Aorta (tissue), 5 donors: Measurements from ENCODE around the gene RPS23. TPM values are rescaled to one million over a fixed set of nuclear protein-coding genes. Genes with fewer than 3 reads are reported as not detected.

Experiments used
- ATAC-seq: fragments of 200-7000 bp; cut with Tn5 transposase; one replicate; pipeline ENCODE4 v1.9.1; 2022; ENCODE audit warnings: moderate library complexity; ENCODE audit not compliant: low FRiP score
- DNase-seq, 2 donors: peaks; one replicate each; pipeline ENCODE4 v3.0.0-alpha.2; 2020
- H3K27ac ChIP-seq, 2 donors: one replicate each; pipeline ENCODE4 v1.5.1; 2013; ENCODE audit warnings: low read length in 2 of 2, mild to moderate bottlenecking in 2 of 2, moderate library complexity in 2 of 2, control low read depth in 1 of 2, inconsistent platforms in 1 of 2, low read depth in 1 of 2
- H3K27me3 ChIP-seq, 2 donors: one replicate each; pipeline ENCODE4 v1.6.1; 2013; ENCODE audit warnings: control low read depth in 1 of 2, low read length in 1 of 2, mild to moderate bottlenecking in 1 of 2, moderate library complexity in 1 of 2; ENCODE audit not compliant: insufficient read depth in 2 of 2, control insufficient read depth in 1 of 2
- H3K36me3 ChIP-seq, 2 donors: one replicate each; pipeline ENCODE4 v1.6.1; 2013; ENCODE audit warnings: control low read depth in 1 of 2, low read length in 1 of 2, mild to moderate bottlenecking in 1 of 2; ENCODE audit not compliant: insufficient read depth in 2 of 2, control insufficient read depth in 1 of 2
- H3K4me1 ChIP-seq, 2 donors: one replicate each; pipeline ENCODE4 v1.6.1; 2013; ENCODE audit warnings: low read length in 2 of 2, control low read depth in 1 of 2, mild to moderate bottlenecking in 1 of 2, moderate library complexity in 1 of 2; ENCODE audit not compliant: insufficient read depth in 2 of 2, control insufficient read depth in 1 of 2
- H3K4me3 ChIP-seq, 2 donors: one replicate each; pipeline ENCODE4 v1.5.1; 2013; ENCODE audit warnings: low read length in 2 of 2, control low read depth in 1 of 2, mild to moderate bottlenecking in 1 of 2
- H3K9me3 ChIP-seq: one replicate; pipeline ENCODE4 v1.6.1; 2013; ENCODE audit warnings: mild to moderate bottlenecking, low read length; ENCODE audit not compliant: control insufficient read depth
- WGBS, 2 donors: extraction: QIAGEN DNeasy Blood & Tissue Kit; methylation state at CpG; one replicate each; pipeline ENCODE4 v1.1.7; 2013; 5-methylcytosine and 5-hydroxymethylcytosine counted together
- intact Hi-C, 2 donors: fragments of 100-400 bp; cut with DNase I; formaldehyde crosslinking; loops; one replicate each; pipeline versions ENCODE4 v1.14.2 to v1.15.0; 2022
- polyA plus RNA-seq, 2 donors: library from polyadenylated mRNA; stranded (reverse); fragments of 200-250 nt; gene quantifications; one replicate each; pipeline ENCODE4 v1.2.3, GENCODE V29; 2013
- total RNA-seq, 2 donors: library from RNA; stranded (reverse); fragmentation: NEBNext Ultra II Directional; extraction: Animal tissue kit (Norgen Biotek cat#: 25700); gene quantifications; one replicate each; pipeline ENCODE4 v1.2.1, GENCODE V29; 2021
- donor health status: healthy with polysubstance abuse.
- donor health status: Bipolar disorder and iron deficiency.
- donor health status: DM: no; HTN: no; CAD: no.
- donor health status: DM: no; HTN: no; CAD: no.
- donor health status: DM: yes; HTN: yes; CAD: no.

Gene RPS23
- total and polyA plus RNA-seq, 4 donors, result 1,494 to 7,405 (median 3,090) TPM

DNA sequence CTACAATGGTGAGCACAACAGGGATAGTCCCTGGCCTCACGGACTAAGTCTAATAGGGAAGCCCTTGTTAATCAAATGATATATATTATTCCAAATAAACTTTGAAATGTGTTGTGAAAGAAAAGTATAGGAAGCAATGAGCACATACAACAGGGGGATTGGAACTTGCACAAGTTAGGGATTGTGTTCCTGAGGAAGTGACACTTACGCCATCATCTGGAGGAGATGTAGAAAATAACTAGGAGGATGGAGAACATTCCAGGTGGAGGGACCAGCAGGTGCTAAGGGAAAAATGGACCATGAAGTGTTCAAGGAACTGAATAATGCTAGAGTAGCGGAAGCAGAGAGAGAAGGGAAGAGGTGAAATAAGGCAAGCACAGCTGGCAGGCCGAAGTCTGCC is 18.8 kb upstream of the RPS23 start:
- H3K36me3 ChIP-seq, result no peaks in the 10 kb centered on the region
- ATAC-seq, result no peak
- no peak overlapping the region for H3K27ac ChIP-seq
- H3K9me3 ChIP-seq, result no peaks in the 10 kb centered on the region
- DNase-seq, result no peak
- WGBS, 2 donors, result 83 to 85% methylated on average over 4 of the region's 4 CpGs
- H3K4me3 ChIP-seq, result no peak overlapping the region
- H3K27me3 ChIP-seq, result no peaks in the 10 kb centered on the region
- intact Hi-C loops, result no loop called here
- no peaks in the 10 kb centered on the region for H3K4me1 ChIP-seq

DNA sequence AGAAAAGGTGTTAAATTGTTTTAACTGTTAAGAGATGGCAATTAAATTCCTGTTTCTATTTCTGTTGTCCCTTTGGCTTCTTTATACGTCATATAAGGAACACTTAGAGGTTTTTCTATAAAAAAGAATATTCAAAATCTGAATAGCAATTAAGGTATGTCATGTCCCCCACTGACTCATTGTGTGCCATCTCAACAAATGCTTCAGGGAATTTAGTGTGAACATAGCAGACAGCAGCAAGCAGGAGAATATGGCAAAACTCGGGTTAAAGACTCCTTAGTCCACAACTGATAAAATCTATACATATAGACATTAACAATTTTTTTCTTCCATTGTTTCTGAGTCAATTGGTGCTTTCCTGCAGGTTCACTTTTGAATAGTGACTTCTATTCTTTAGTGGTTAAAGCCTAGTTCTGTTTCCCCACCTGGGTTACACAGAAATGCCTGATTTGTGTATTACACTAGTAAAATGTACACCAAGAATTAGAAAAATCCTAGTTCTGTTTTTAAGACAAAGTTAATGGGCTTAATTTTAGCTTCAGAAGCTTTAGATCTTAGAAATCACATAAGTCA is 17.9 kb upstream of the RPS23 start:
- intact Hi-C loops, result no loop called here
- H3K36me3 ChIP-seq, result no peaks in the 10 kb centered on the region
- DNase-seq (no peak), ATAC-seq (no peak)
- H3K4me1 ChIP-seq, result no peaks in the 10 kb centered on the region
- H3K4me3 ChIP-seq, result no peak overlapping the region
- H3K9me3 ChIP-seq, result no peaks in the 10 kb centered on the region
- WGBS, 2 donors, result 87 to 90% methylated on average over 2 of the region's 2 CpGs
- H3K27ac ChIP-seq, result no peak overlapping the region
- H3K27me3 ChIP-seq, result no peaks in the 10 kb centered on the region

DNA sequence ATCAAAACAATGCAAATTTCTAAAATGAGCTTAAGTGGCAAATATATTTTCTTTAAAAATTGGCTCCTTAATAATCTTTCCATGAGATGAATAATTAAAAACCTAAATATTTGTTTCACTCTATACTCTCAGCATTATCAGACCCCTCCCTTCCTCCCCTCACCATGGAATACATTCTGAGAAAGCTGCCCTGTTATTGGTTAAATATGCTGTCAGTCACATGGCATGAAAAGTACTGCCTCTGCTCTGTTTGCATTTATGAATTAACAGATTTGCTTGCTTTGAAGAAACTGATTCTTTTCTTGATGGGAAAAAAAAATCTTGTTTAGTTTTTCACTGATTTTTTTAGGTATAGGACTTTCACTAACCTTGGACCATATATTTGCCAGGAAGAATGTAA is 17.0 kb upstream of the RPS23 start:
- Histone ChIP-seq H3K27me3 (no peaks in the 10 kb centered on the region), H3K4me1 (no peaks in the 10 kb centered on the region), H3K4me3 (no peak overlapping the region), H3K27ac (no peak overlapping the region), H3K36me3 (no peaks in the 10 kb centered on the region), H3K9me3 (no peaks in the 10 kb centered on the region)
- ATAC-seq (no peak), DNase-seq (no peak)
- intact Hi-C loops, result no loop called here

DNA sequence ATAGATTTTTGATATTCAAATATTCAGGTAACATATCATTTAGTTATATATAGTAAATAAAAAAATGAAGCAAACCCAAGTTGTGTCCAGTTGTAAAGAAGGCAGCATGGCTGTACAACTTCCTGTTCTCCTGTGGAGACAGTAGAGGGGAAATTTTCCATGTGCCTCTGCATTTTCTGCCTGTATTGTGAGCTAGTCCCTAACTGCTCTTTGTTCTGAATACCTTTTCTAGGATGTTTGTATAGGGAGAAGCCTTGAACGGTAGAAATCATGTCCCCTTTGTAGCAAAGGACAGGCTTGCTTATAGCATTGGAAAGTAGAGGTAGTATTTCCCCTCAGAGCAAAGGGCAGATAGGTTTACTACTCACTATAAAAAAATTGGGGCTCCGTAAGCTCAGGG is 13.3 kb upstream of the RPS23 start:
- Histone ChIP-seq H3K4me1 (no peaks in the 10 kb centered on the region), H3K36me3 (no peaks in the 10 kb centered on the region), H3K27ac (no peak overlapping the region), H3K4me3 (no peak overlapping the region), H3K9me3 (no peaks in the 10 kb centered on the region), H3K27me3 (no peaks in the 10 kb centered on the region)
- 69 to 75% methylated on average over 2 of the region's 2 CpGs for WGBS, 2 donors
- ATAC-seq, result no peak
- intact Hi-C loops, result no loop called here
- DNase-seq, result no peak

DNA sequence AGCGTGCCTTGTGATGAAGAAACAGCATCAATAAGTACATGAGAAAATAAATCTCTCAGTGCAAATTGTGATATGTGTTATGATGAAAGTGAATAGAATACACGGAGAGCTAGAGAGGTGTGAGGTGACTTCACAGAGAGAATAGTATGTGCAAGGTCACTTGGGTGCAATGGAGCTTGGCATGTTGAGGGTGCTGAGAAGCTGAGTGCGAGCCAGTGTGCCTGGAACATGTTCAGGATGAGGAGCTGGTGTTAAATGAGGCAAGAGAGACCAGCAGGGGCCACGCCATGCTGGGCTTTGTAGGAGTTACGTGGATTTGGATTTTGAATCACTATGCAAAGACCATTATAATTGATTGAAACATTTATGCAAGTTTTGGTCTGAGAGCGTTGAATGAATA is 12.8 kb upstream of the RPS23 start:
- H3K9me3 ChIP-seq, result no peaks in the 10 kb centered on the region
- no peak overlapping the region for H3K4me3 ChIP-seq
- ATAC-seq, result no peak
- intact Hi-C loops, result no loop called here
- DNase-seq, result no peak
- H3K4me1 ChIP-seq, result no peaks in the 10 kb centered on the region
- H3K27ac ChIP-seq, result no peak overlapping the region
- 77 to 91% methylated on average over 6 of the region's 6 CpGs for WGBS, 2 donors
- no peaks in the 10 kb centered on the region for H3K36me3 ChIP-seq
- no peaks in the 10 kb centered on the region for H3K27me3 ChIP-seq

DNA sequence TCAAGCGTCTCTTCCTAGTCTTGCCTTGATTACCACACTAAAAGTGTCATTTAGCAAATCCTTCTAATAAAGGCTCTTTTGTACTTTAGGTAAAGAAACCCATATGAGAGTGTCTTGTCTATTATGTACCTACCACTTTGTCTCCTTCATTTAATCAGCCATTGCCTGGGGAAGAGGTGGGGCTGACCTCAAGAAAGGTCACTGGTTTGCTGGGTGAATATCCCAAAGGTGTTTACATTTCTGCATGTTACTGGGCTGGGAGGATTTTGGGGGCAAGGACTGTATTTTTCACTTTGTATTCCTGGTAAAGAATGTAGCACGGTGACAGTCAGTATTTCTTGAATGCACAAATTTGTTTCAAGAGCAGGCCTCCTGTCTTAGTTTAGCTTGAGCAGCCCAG is 11.9 kb upstream of the RPS23 start:
- intact Hi-C loops, result no loop called here
- no peaks in the 10 kb centered on the region for H3K36me3 ChIP-seq
- no peak overlapping the region for H3K27ac ChIP-seq
- DNase-seq, result no peak
- no peaks in the 10 kb centered on the region for H3K9me3 ChIP-seq
- no peak overlapping the region for H3K4me3 ChIP-seq
- 85 to 90% methylated on average over 2 of the region's 2 CpGs for WGBS, 2 donors
- no peak for ATAC-seq
- H3K4me1 ChIP-seq, result no peaks in the 10 kb centered on the region
- no peaks in the 10 kb centered on the region for H3K27me3 ChIP-seq

DNA sequence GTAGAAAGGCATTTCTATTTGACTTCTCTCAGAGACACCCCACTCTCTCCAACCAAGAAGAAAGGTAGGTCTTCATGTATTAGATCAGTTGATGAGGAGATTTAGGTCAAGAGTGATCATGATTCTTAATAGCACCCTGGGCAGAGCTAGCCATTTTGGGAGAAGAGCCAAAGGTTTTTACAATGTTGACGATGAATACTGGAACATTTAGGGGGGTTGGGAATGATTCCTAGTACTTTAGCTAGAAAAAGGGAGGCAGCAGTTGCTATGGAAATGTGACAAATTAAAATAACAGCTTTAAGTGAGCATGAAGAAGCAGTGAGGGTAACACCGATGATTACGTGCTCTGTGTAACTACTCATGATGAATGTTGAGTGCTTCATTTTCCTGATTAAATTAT is 9.5 kb upstream of the RPS23 start:
- Histone ChIP-seq H3K4me1 (no peaks in the 10 kb centered on the region), H3K36me3 (no peaks in the 10 kb centered on the region), H3K27me3 (no peaks in the 10 kb centered on the region), H3K9me3 (no peaks in the 10 kb centered on the region), H3K4me3 (no peak overlapping the region), H3K27ac (no peak overlapping the region)
- intact Hi-C loops, result no loop called here
- ATAC-seq (no peak), DNase-seq (no peak)
- 72 to 78% methylated on average over 3 of the region's 3 CpGs for WGBS, 2 donors

DNA sequence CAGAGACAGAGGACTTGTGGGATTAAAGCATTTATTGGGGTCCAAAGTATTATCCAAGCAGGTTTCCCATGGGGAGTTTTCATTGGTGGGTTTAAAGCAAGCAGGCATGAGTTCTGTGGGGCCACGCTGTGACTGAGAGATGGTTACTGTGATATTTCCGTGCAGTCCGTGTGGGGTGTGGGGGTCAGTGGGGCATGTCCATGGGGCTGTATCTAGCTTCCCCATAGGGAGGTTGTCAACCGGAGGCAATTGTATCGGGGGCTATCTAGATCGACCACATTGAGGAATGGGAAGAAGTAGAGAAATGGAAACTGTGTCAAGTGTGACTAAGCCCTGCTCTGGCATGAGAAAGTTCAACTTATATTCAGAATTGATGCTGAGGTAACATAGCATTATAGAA is 7.1 kb upstream of the RPS23 start:
- DNase-seq (no peak), ATAC-seq (no peak)
- no peak overlapping the region for H3K27ac ChIP-seq
- H3K4me1 ChIP-seq, result no peaks in the 10 kb centered on the region
- 90 to 94% methylated on average over 6 of the region's 6 CpGs for WGBS, 2 donors
- H3K36me3 ChIP-seq, result no peaks in the 10 kb centered on the region
- intact Hi-C loops, result no loop called here
- no peak overlapping the region for H3K4me3 ChIP-seq
- no peaks in the 10 kb centered on the region for H3K9me3 ChIP-seq
- no peaks in the 10 kb centered on the region for H3K27me3 ChIP-seq

DNA sequence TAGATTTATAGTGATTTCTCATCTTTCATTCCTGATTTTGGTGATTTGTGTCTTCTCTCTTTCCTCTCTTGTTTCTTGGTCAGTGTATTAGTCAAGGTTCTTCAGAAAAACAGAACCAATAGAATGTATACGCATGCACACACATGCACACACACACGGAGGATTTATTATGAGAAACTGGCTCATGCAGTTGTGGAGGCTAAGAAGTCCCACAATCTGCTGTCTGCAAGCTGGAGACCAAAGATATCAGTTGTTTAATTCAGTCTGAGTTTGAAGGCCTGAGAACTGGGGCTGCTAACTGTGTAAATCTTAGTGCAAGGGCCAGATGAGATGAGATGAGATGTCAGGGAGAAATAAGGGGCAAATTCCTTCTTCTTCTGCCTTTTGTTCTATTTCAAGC is 5.7 kb upstream of the RPS23 start:
- Histone ChIP-seq H3K4me1 (no peaks in the 10 kb centered on the region), H3K9me3 (no peaks in the 10 kb centered on the region), H3K36me3 (no peaks in the 10 kb centered on the region), H3K4me3 (no peak overlapping the region), H3K27me3 (no peaks in the 10 kb centered on the region), H3K27ac (no peak overlapping the region)
- DNase-seq (no peak), ATAC-seq (no peak)
- intact Hi-C loops, result no loop called here
- 51 to 56% methylated on average over 2 of the region's 2 CpGs for WGBS, 2 donors
